SW 1271 (cell line): Measurements from ENCODE around the gene CSRNP3.
"Not testable (repeated sequence)": the region's sequence is repeated elsewhere in the genome, so short reads cannot be mapped to it uniquely, and the experiment has no call there.

ENCODE experiments used
- DNase-seq, 2 experiments: peaks; one replicate each; lab custom pipeline; 2025; lab: John Stamatoyannopoulos, UW

Gene CSRNP3

DNA sequence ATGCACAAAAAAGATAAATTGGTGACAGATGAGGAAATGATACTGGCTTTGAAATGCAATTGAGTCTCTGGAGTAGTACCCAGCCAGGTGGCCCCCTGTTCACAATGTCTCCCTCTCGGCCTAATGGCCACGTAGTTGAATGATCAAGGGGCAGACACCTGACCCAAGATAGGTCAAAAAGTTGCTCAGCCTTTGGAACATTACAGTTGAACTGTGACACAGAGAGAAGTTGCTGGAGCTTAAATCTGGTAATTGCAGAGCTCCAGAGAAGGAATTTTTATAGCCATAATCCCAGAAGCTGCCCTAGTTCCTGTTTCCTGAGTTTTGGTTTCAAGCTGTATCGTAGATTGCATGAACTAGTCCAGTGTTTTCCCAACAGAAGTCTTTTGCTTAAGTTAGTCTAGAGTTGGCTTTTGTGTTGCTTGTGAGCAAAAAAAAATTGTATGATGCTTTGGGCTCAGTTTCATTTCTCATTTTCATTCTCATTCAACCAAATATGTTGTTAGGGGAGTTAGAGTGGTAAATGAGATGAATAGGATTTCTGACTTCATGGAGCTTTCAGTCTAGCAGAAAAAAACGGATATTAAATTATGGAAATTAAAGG, 117.9 kb downstream of the CSRNP3 start:
- no peak for DNase-seq

DNA sequence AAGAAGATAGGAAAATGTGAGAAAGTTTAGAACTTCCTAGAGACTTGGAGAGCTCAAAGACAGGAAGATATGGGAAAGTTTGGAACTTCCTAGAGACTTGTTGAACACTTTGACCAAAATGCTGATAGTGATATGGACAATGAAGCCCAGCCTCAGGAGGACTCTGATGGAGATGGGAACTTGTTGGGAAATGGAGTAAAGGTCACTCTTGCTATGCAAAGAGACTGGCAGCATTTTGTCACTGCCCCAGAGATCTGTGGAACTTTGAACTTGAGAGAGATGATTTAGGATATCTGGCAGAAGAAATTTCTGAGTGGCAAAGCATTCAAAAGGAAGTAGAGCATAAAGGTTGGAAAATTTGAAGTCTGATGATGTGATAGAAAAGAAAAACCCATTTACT, 121.5 kb downstream of the CSRNP3 start:
- not testable (repeated sequence) for DNase-seq

DNA sequence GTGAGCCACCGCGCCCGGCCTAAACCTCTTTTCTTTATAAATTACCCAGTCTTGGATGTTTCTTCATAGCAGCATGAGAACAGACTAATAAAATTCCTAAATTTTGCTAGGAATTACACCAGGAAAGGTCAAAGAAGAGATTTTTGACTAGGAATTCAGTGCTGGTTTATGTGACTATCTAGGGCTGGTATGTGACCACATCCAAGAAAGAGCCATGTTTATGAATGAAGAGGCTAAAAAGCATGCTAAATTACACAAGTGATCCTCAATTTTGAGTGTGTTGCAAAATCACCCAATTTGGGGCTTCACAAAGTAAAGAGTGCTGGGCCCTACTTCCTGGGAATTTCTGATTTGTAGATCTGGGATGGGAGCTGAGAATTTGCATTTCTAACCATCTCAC, 123.6 kb downstream of the CSRNP3 start:
- DNase-seq: no peak

DNA sequence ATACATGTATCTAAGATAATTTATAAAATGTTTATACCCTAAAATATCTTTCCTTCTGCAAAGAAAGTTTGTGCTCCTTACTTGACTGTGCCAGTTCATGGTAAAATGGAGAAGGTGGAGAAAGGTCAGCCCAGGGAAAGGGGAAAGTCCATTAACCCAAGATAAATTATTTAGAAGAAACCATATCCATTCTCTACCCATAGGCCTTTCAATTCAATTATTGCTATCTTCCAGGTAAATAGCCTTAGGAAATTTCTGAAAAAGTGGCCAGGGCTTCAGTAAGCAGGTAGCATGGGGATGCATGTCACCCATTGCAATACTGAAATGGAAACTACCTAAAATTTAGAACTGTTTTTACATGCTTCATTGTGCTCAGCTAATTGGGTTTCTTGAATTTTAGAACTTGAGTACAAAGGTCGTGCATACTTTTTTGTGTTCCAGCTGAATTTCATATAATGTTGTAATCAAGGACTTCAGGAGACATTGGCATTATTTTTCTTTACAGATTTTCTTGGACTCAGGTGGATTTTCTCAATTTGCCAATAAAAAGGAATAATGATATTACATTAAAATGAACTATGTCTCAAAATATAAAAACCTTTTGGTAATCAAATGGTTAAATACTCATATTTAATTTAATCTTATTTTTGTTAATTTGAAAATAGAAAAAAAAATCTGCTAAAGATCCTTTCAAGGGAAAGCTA, 124.9 kb downstream of the CSRNP3 start:
- DNase-seq: no peak

DNA sequence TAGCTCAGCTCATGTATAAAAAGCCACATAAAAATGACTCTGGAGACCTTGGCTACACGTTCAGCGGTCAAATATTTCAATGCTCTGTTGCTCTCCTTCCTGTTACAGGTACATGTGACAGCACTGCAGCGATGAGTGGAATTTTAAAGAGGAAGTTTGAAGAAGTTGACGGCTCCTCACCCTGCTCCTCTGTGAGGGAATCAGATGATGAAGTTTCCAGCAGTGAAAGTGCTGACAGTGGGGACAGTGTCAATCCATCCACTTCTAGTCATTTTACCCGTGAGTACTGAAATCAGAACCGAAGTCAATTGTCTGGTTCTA, 125.4 kb downstream of the CSRNP3 start:
- no peak for DNase-seq

DNA sequence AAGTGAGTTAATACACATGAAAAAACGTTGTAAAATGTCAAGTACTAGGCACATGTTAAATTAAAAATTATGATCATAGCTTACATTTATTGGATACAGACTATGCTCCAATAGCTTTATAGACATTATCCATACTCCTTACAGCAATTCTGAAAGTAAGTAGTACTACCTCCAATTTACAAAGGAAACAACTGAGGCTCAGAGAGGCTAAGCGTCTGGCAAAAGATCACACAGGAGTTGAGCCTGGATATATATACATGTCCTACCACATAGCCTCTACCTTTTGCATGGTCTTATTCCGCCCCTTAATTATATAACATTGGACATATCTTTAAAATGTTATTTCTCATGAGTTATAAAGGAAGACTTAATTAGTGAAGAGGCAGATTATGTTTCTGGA, 127.3 kb downstream of the CSRNP3 start:
- DNase-seq: no peak

DNA sequence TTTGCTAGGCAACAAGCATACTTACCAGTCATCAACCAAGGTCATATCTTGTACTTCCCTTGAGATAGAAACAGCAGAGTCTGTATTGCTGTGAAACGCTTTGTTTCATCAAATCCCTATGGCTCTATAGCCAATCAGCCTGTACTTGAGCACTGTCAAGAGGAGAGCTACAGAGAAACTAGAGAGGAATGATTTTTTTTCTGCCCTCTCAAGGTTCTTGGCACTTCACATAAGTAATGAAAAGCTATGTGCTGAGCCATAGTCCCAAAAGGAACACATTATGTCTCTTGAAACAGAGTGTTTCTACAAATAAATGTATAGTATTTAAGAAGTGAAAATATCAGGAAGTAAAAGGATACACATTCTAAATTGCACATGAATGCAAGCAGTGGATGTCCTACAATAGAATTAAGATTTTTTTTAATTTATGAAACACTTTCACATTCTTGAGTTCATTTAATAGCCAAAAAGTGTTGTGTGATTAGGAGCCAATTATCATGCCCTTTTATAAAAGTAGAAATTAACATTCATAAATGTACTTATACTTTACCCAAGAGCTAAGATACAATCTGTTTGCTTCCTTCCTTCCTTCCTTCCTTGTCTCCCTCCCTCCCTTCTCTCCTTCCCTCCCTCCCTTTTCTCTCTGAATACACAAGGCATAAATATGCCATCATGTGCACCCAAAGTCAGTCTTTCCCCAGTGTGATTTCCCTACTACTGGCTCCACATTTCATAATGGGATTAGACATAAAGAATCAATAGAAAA, 131.8 kb downstream of the CSRNP3 start:
- DNase-seq: no peak

DNA sequence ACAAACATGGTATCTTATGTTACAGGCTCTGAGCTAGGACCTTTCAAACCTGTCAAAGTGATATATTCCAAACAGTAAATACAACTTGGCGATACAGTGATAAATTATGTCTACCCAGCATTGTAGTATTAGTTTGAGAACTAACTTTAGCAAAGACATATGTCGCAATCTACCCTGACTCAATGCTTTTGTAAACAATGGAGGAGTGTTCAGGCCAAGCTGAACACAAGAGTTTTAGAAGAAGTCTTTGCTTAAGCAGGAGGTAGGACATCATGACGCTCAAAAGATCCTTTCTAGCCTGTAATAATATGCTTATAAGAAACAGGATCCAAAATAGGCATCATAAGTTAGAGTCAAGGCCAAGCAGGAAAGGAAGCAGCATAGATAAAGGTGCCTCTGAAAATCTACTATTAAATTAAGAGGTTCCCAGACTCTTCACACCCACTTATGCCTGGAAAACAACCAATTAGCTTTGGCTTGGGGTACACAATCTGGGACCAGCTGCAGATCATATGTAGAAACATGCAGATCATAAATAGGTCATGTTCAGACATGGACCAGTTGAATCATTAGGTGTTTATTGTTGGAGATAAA, 132.5 kb downstream of the CSRNP3 start:
- DNase-seq: no peak

DNA sequence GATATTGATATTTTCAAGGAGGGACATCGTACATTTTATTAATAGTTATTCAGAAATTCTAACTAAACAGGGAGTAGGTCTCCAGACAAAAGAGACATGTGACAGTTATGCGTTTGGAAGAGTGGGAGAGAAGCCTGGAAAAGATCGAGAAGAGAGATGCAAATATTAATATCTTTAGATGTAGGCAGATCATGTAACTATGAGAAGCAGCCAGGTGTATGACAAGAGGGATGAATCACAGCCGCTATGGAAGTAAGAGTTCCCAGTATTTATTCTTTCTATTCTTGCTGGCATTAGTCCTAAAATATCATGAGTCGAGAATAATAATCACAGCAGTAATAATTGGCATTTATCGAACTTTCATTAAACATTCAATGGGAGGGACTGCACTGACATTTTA, 140.2 kb downstream of the CSRNP3 start:
- no peak for DNase-seq

DNA sequence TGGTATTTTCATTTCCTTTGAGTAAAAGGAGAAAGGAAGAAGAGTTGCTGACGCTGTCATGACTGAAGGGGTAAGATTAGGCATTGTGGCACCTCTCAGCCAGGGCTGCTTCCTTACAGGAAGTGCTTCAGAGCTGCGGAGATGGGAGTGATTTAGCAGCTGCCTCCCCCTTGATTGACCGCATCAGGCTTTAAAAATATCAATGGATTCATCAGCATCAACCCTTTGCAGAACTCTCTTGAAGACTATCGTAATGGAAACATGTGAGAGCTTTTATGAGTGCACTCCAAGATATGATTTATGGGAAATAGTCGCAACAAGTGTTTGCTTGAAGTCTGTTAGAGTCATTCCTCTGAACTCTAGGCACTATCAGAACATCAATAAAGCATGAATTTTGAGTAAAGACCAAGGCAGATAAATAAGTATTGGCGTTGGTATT, 141.1 kb downstream of the CSRNP3 start:
- DNase-seq: no peak

DNA sequence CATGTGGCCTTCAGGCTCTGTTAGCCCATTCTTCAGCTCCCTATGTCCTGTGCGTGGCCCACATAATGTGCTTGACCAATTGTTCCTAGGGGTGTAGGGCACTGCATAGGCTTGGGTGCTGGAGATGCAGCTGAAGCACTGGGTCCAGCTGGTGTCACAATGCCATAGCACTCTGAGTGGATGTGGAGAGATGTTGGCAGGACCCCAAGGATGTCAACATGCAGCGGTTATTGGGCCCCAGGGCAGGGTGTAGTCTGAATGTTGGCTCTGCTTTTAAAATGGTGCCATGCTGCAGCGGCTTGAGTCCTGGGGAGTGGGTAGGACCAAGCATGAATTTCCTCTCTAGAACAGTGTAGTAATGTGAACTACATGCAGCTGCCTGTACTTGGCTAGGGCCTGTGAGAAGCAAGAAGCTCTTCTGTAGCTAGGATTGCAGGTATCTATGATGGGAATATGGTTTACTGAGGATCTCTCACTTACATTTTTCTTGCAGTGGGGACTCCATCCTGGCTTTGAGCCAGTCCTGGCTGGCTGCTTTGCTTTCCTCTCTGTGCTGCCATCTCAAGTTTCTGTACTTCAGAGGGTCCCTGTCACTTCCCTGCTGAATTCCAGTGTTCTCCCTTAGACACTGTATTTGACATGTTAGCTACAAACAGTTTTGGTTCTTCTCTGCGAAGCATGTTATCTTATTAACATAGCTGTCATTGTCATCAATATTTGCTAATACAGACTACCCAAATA, 148.4 kb downstream of the CSRNP3 start:
- no peak for DNase-seq

DNA sequence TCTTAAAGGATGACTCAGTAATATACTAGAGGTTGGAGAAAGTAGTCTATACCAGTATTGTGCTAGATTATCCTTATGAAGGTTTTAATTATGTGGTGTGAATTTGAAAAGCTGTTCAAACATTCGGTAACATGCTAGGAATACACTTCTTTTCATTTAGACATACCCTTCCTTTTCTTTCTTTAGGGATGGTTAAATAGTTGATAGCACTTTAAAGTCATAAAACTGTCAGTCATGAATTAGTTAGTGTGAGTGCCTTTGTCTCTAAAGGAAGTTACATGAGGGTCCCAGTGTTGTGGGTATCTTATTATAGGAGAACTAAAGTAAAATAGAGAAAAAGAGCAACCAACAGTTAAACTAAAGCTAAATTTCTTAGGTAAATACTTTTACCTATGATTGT, 149.3 kb downstream of the CSRNP3 start:
- no peak for DNase-seq

DNA sequence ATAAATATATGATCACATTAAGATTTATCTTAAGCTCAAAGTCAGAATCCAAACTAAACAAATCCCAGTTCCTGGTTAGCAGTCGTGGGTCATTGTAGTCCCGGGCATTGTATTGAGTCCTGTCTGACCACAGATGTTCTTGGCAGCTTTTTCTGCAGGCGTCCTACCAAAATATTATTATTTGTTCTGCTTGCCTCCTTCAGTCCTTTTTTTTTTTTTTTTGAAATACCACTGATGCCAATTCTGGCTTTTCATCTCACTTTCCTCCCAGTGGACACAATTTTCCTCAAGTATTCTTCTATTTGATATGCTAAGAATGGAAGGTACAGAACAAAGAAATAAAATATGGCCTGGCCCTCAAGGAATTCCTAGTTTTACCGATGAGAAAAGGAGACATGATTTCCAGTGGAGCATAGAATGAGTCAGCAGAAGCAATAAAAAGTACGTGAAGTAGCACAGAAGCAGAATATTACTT, 151.6 kb downstream of the CSRNP3 start:
- no peak for DNase-seq

DNA sequence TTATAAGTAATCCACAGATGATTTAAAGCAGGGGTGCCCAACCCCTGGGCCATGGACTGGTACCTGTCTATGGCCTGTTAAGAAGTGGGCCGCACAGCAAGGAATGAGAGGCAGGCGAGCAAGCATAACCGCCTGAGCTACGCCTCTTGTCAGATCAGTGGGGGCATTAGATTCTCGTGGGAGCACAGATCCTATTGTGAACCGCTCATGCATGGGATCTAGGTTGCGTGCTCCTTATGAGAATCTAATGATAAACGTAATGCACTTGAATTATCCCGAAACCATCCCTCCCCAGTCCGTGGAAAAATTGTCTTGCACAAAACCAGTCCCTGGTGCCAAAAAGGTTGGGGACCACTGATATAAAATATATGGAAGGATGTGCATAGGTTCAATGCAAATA, 153.7 kb downstream of the CSRNP3 start:
- DNase-seq: no peak

DNA sequence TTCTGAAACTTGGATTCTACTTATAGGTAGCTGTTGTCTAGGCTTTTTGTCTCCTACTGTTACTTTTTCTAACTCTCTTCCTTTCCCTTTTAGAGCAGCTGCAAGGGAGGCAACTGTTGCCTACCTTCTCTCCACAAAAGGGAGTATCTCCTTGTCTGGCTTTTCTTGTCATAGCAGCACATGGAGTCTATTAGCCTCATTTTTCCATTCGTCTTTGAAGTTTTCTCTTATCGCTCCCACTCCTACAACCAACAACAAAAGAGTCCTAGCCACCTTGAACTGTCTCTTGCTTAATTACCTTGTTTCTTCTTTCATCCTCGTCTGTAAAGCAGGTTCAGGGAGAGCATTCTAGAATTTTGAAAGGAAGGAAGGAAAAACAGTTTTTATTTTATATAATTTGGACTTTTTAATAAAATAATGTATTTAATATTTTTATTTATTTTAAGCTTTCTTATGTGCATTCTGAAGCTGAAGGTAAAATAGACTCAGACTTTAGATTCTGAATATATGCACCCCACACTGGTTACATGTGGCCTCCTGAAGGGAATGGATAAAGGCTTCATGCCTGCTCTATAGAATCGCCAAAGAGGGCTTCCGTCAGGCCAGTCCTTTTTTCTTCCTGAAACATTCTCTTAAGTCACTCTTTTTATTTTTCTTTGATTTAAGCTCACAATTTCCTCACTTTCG, 154.4 kb downstream of the CSRNP3 start:
- no peak for DNase-seq

DNA sequence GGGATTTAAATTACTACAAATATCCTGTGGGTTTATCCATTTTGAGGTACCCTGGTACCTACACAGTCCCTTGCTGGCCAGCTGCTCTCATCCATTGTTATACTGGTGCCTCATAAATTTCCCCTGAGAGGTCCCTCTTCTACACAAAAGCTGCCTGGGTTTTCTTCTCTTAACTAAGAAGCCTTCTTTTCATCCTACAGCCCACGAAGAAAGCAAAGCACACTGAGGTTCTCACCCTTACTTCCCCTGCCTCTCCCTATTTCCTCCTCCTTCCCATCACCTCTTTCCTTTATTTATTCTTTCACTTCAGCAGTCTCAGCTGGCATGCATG, 154.9 kb downstream of the CSRNP3 start:
- no peak for DNase-seq

DNA sequence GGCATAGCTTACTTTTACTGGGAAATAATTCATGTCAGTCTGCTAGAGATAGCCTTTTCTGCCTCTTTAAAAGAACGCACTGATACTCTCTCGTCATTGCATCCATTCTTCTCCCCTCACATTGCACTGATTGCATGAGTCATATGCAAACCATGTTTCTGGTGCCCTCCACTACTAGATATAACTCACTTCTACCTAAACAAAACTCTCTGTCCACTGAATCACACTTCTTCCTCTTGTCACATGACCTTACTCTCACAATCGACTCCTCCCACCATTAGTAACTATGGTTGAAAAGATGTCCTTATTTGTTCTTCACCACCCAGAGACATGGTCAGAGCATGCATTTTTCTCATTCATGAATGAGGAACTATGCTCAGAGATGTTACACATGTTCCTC, 158.0 kb downstream of the CSRNP3 start:
- no peak for DNase-seq

DNA sequence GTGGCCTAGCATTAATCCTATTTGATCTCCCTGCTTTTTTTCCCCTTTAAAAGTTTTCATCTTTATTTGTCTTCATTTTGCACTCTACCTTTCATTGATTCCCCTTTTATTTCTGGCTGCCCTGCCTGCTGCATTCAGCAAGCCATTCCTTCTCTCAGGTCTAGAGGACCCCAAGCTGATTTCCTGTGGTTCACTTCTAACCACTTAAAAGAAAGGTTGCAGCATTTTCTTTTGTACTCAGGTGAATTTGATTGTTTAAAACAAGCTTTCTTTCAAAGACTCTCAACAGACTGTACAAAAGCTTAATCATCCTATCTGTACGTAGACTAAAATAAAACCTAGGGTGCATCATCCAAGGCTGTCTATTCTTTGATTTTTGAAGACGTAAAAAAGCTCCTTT, 160.3 kb downstream of the CSRNP3 start:
- DNase-seq: no peak

DNA sequence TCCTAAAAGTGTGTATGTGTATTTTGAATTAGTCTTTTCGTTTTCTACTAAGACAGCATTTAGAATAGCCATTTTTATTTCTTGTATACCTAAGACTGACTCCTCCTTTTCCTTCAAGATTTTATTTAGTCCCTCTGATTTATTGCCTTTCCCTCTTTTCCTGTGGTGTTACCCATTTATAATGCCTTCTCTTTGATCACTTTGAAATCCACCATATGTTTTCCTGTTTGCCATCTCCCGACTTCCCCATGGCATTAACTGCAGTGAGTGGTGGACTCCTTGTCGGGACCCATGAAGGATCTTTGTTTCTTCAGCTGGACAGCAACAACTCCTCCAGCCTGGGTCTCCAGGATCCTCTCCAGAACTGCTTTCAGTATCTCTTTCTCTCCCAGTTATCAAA, 160.7 kb downstream of the CSRNP3 start:
- DNase-seq: no peak

DNA sequence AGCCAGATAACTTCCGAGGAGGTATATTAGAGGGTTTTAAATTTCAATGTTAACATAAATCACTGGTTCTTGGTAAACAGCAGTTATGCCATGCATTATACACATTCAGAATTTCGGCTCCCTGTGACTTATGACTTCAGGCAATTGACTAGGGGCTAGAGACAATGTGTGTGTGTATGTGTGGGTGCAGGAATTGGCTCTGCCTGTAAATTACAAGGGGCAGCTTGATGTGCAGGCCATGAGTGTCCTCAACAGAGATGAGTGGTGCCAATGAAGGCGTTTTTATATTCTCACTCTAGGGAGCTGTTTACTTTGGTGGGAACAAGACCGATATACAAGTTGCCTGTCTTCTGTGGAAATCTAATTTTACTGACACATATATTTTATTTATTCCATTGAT, 161.6 kb downstream of the CSRNP3 start:
- no peak for DNase-seq

DNA sequence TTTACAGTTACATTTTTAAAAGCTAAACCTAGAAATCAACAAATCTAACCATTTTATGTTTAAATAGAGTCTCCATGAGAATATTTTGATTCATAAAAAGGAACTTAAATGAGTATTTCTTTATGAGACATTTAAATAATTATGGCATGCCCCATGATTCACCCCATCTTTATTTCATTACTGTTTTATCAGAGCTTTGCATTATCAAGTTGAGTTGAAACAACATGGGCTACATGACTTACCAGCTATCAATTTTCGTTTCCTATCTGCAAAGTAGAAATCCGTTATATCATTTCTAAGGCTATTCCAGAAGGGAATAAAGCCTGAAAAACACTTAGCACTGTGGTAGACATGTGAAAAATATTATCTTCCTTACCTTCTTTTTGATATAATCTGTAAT, 163.1 kb downstream of the CSRNP3 start:
- DNase-seq: no peak

DNA sequence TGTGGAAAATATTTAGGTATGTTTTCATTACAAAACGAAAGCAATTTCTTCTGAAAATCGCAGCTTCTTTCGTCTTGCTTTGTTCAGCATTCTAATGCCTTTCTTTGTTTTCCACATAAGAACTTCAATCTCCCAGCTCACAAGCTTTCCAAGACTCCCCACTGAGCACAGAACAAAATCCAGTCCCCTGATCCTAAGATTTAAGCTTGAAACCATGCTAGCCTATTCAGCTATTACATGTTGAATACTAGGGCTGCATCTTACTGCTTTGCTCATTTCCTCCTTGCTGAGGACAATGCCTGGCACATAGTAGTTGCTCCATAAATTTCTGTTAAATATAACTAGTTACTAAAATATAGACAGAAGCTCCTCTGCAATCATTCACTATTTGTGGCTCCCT, 163.9 kb downstream of the CSRNP3 start:
- DNase-seq: no peak
